Activated CD4-positive, alpha-beta T cell treated with anti-CD3 and anti-CD28 coated beads, Interleukin-2, amount 50 U/mL, for 48 hours (primary cell): ENCODE results near the gene DDHD1.

Experiments used
- DNase-seq, 2 experiments: peaks; one replicate each; pipeline ENCODE4 v3.0.0-alpha.2; 2020

Gene DDHD1

GRCh38 chr14:52987514-52987913 is 165.6 kb downstream of the DDHD1 start:
- DNase-seq: no peak

GRCh38 chr14:52987042-52987441 is 166.1 kb downstream of the DDHD1 start:
- no peak for DNase-seq
